WI38 (cell line): ENCODE data around the gene TRIM47.

Source experiments
- H3K4me3 ChIP-seq: 2 replicates; pipeline ENCODE4 v1.5.1; 2011; ENCODE audit warnings: low read depth, mild to moderate bottlenecking, control low read depth, low read length
- CTCF ChIP-seq: IDR thresholded peaks from 2 replicates; pipeline ENCODE4 v1.5.1; 2012; ENCODE audit warnings: low read depth, mild to moderate bottlenecking, control low read depth, low read length

The TRIM47 gene

GRCh38 chr17:75915268-75915667, 36.9 kb upstream of the TRIM47 start:
- no peak for TF ChIP-seq CTCF
- no peak overlapping the region for H3K4me3 ChIP-seq

GRCh38 chr17:75914643-75915267, 36.4 kb upstream of the TRIM47 start:
- H3K4me3 ChIP-seq = no peak overlapping the region
- TF ChIP-seq CTCF = no peak

- TF ChIP-seq CTCF = no peak
- H3K4me3 ChIP-seq = no peak overlapping the region
Observed at GRCh38 chr17:75913537-75914210, 35.3 kb upstream of the TRIM47 start.

- H3K4me3 ChIP-seq = no peak overlapping the region
- no peak for TF ChIP-seq CTCF
Observed at GRCh38 chr17:75910699-75911098, 32.3 kb upstream of the TRIM47 start.

- no peak overlapping the region for H3K4me3 ChIP-seq
- TF ChIP-seq CTCF = no peak
Observed at GRCh38 chr17:75909812-75910274, 31.5 kb upstream of the TRIM47 start.

GRCh38 chr17:75909051-75909811, 30.9 kb upstream of the TRIM47 start:
- no peak overlapping the region for H3K4me3 ChIP-seq
- TF ChIP-seq CTCF = no peak

GRCh38 chr17:75908201-75908600, 29.8 kb upstream of the TRIM47 start:
- no peak for TF ChIP-seq CTCF
- H3K4me3 ChIP-seq = no peak overlapping the region
